Stimulated activated CD4-positive, alpha-beta T cell treated with anti-CD3 and anti-CD28 coated beads, Interleukin-12 subunit alpha, Interleukin-12 subunit beta, amount 100 ng/mL, for 4 hours (primary cell): ENCODE data around the gene ADCY5.

Experiments used
- DNase-seq: peaks from one replicate; pipeline ENCODE4 v3.0.0-alpha.2; 2020

The ADCY5 gene

DNA sequence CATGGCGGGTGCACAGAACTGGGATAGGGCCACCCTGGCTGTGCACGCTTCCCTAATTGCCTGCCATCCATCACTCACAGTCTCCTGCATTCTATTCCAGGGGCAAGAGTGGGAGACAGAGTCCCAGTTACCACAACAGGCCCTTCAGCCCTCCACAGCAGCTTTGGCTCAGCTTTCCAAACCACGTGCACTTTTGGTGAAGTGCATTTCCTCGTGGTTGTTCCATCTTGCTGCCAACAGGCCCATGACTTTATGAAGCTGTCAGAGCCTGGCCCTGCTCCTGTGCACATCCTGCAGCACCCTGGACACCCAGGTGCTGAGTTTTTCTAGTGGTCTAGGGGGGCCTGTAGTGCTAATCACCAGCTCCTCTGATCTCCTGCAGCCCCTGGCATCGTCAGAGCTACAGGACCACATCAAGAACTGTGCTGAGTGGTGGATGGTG lies 110.2 kb downstream of the ADCY5 start:
- no peak for DNase-seq

DNA sequence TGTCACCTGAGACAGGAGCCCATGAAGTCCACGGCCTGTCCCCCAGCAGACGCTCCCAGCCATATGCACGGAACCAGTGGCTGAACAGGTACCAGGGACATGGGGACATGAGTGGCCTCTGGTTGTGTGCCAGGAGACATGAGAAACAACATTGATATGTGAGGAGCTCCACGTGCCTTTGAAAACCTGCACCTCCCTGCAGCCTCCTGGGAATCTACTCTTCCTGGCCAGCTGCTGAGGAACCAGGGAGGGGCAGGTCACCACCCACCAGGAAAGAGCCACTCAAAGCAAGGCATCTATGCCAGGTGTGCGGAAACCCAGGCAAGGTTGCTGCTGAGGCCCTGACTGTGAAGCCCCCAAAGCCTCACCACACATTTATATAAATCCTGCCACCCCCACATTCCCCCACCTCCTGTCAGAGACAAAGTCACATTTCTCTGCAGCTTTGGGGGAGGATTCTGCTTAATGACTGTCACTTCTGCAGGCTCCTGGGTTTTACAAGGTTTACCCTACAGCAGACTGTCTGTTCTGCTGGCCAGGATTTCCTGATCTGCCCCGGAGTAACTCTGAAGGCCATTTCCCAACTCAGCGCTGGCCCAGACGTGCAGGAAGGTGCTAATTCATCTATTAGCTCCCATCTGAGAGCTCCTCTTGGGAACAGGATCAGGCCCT lies 110.8 kb downstream of the ADCY5 start:
- DNase-seq = no peak

- DNase-seq = no peak
Observed at GRCh38 chr3:123337226-123337625, 111.7 kb downstream of the ADCY5 start.

- DNase-seq = no peak
Observed at GRCh38 chr3:123336441-123336851, 112.4 kb downstream of the ADCY5 start.

DNA sequence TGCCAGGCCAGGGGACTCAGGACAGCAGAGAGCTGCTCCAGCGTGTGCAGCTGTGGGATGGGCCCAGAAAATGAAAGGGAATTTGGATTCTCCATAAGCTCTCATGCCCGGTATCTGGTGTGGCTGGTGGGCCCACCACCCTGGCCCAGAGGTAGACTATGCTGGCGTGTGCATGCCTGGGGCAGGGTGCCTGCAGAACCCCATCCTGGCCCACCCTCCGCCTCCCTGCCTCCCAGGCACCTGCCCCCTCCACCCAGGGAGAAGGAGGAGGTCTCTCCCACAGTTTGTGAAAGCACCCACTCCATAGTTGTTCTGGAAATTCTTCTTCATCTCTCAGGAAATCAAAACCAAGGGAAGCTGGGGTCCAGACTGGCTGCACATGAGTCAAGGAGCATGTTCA lies 112.9 kb downstream of the ADCY5 start:
- DNase-seq = no peak

GRCh38 chr3:123335007-123335670 lies 113.8 kb downstream of the ADCY5 start:
- no peak for DNase-seq

- no peak for DNase-seq
Observed at GRCh38 chr3:123334056-123334455, 114.8 kb downstream of the ADCY5 start.

- DNase-seq = no peak
Observed at GRCh38 chr3:123333401-123333800, 115.5 kb downstream of the ADCY5 start.

GRCh38 chr3:123332124-123332641 lies 116.7 kb downstream of the ADCY5 start:
- no peak for DNase-seq

GRCh38 chr3:123331651-123332050 lies 117.2 kb downstream of the ADCY5 start:
- DNase-seq = no peak

- no peak for DNase-seq
Observed at GRCh38 chr3:123331006-123331405, 117.9 kb downstream of the ADCY5 start.

DNA sequence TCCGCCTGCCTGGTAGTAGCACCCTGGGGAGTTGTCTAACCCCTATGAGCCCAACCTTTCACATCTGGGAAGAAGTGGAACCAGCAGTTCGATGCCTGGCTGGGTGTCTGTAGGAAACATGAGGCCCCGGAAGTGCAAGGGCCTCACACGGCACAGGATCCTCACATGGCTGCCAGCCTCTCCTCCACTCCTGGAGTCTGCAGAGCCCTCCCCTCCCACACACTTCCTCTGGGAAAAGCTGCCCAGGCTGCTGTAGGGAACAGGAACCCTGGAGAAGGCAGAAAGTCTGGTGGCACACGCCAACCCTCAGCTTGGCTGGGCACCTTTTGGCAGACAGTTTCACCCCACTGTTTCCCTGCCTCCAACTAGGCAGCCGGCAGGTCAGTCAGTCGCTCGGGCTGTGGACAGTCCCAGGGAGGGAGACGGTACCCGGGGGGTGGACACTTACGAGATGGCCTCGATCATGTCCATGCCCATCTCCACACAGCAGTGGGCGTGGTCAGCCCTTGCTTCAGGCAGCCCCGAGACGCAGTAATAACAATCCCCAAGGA lies 118.4 kb downstream of the ADCY5 start:
- DNase-seq = no peak

GRCh38 chr3:123329636-123330340 lies 119.1 kb downstream of the ADCY5 start:
- DNase-seq = no peak

DNA sequence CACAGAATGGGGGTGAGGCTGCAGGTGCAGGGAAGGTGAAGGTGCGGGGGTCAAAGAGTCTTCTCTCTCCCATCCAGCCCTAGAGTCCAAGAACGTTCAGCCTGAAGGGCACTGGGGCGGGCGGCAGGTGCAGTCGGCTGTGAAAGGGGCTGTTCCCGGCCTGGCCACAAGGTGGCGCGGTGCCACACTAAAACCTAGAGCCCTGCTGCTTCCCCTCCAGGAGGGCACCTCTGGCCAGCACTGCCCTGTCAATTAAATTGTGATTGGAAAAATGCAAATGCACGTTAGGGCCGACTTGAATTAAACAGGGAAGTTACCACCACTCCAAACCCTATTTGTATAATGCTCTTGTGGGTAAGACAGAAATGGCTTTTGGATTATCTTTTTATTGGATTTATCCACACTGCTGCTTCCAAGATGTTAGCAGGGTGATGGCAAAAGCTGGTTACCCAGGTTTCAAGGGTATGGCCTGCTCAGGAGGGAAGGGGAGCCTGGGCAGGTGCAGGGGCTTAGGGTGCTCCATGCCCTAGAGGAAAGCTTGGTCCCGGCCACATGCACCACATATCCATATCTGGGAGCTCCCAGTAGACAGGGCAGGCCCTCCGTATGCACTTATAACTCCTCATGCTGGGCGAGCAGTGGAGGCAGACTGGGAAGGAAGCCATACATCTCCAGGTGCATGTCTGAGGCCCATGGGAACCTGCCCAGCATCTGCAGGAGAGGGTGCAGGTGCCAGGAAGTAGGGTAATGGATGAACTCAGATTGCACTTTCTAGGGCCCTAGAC lies 119.8 kb downstream of the ADCY5 start:
- peak; percentile 72 for DNase-seq

GRCh38 chr3:123327956-123328850 lies 120.7 kb downstream of the ADCY5 start:
- no peak for DNase-seq

GRCh38 chr3:123327480-123327879 lies 121.4 kb downstream of the ADCY5 start:
- DNase-seq = no peak

- DNase-seq = no peak
Observed at GRCh38 chr3:123326531-123326930, 122.4 kb downstream of the ADCY5 start.

GRCh38 chr3:123325766-123326256 lies 123.1 kb downstream of the ADCY5 start:
- no peak for DNase-seq

DNA sequence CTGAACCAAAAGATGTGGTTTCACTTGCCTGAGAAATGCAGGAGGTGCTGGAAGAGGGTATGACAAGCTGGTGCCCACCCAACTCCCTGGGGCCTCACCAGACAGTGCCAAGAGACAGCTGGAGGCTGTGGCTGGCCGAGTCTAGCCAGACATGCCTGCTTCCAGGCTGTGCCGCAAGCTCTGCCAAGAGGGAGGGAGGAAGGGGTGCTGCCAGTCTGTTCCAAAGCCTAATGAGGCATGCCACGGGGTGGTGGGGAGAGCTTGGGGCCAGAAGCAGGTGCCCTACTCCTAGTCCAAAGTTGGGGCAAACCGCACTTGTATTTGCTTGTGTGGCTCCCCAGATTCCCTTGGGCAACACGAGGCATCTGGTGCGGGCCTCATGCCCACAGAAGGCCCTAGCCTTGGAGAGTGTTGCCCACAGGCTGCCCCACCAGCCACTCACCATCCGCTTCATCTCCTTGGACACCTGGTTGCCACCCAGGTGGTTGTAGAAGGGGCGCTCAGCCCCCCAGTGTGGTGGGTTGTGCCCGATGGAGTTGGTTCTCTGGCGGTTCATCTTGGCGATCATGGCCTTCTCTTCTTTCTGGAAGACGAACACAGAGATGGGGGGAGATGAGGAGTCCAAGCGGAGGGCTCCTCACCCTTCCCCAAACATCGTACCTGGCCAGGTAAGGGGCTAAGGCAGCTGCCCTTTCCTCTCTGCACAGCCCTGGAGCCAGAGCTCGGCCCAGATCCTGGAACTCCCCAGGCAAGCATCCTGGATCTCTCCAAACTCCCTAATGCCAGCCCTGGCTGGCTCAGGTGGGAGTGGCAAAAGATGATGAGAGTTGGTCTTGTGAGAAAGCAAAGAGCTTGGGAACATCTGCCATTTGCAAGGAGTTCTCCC lies 123.8 kb downstream of the ADCY5 start:
- DNase-seq = no peak

GRCh38 chr3:123323781-123324180 lies 125.1 kb downstream of the ADCY5 start:
- no peak for DNase-seq
